HG03521 (cell line): ENCODE measurements around the gene S100A2.
"Not testable (repeated sequence)": the region's sequence is repeated elsewhere in the genome, so short reads cannot be mapped to it uniquely, and the experiment has no call there.

Experiments
- ATAC-seq: cut with Tn5 transposase; IDR thresholded peaks from one replicate; pipeline ENCODE4 v1.9.1; 2021; ENCODE audit warnings: mild to moderate bottlenecking, moderate library complexity; ENCODE audit not compliant: unreplicated experiment

Gene S100A2

DNA sequence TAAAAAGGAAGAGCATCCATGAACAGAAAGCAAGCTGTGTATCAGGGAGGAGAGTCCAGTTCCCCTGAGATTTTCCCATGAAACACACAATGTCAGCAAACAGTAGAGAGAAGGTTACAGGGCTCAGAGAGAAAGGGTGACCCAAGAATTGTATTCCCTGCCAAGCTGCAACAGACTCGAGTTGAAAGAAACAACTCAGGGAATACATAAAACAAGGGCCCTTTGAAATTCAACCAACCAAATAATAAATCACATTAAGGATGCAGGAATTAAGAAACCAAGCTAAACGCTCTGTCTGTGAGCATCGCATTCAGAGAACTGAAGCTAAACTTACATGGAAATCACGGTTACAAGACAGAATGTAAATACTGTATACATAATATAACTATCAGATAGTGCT is 27.1 kb upstream of the S100A2 start:
- no peak for ATAC-seq

DNA sequence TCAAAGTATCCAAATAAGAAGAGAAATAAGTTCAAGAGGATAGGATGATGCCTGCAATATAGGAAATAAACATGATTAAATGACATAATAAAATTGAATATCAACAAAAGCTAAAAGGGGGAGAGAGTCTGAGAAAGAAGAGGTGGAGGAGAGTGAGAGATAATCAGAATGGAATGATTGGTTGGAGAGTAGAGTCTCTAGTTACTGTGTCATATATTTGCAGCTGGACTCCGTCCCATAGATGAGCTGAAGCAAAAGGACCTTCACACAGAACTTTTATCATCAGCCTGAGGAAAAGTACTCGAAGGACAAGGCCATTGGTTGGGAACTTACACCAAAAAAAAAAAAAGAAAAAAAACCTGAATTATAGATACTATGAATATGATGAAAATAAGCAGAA is 22.8 kb upstream of the S100A2 start:
- ATAC-seq = no peak

DNA sequence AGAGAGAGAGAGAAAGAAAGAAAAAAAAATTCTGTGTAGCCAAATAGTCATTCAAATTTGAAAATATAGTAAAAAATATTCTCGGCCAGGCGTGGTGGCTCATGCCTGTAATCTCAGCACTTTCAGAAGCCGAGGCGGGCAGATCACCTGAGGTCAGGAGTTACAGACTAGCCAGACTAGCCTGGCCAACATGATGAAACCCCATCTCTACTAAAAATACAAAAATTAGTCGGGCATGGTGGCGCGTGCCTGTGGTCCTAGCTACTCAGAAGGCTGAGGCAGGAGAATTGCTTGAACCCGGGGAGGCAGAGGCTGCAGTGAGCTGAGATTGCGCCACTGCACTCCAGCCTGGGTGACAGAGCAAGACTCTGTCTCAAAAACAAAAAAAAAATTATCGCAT is 22.4 kb upstream of the S100A2 start:
- ATAC-seq = not testable (repeated sequence)

DNA sequence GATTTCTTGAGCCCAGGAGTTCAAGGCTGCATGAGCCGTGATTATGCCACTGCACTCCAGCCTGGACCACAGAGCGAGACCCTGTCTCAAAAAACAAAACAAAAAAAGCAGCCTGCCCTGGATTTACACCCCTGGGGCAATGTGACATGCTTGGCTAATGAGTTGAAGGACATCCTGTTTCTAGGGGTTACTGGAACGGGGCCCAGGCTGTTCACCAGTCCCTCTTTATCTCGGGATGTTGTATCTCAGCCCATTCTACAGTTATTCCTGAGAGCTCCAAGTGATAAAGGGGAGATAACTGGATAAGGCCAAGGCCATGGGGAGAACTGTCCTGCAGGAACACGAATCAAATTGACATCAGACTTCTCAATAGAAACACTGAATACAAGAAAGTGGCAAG is 21.7 kb upstream of the S100A2 start:
- no peak for ATAC-seq

DNA sequence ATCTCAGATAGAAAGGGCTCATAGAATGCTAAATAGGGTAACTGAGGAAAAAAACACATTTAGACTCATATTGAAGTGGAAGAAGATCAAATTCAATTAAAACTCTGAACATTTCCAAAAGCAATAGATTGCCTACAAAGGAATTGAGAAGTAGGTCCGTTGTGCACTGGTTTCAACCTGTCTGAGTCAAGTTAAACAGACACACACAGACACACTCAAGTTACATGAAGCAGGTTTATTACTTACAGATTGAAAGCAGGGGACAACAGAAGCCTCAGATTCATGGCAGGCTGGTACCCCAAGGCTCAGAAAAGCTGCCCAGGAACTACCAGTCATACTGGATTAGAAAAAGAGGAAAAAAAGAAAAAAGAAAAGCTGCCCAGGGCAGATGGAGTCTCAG is 20.7 kb upstream of the S100A2 start:
- ATAC-seq = no peak

DNA sequence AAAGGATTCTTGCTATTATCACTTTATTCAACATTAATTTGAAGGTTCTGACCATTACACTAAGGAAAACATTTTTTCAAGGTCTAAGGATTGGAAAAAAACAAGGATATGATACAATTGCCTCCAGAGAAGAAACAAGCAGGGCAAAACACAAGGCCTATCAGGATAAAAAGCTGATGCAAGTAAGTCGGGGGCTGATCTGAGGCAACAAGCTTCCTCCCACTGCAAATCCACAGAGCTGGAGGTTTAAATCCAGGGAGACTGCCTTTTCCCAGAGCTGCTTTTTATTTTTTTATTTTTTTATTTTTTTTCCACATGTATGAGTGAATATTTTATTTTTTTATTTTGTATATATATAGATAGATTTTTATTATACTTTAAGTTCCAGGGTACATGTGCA is 19.4 kb upstream of the S100A2 start:
- ATAC-seq = no peak

DNA sequence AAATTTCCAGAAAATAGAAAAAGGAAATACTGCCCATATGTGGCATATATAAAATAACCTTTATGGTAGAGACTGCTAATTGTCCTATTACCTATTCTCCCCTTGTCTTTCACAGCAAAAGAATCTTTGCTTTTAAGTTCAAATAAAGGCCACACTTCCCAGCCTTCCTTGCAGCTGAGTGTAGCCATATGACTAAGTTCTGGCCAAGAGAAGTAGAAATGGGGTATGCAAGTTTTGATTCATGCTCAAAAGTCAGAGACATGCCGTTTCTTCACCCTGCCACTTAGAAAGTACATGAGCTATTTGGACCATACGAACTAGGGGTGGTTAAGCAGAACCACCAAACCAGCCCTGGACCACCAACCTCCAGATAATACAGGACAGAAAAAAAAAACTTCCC is 18.3 kb upstream of the S100A2 start:
- ATAC-seq = no peak

DNA sequence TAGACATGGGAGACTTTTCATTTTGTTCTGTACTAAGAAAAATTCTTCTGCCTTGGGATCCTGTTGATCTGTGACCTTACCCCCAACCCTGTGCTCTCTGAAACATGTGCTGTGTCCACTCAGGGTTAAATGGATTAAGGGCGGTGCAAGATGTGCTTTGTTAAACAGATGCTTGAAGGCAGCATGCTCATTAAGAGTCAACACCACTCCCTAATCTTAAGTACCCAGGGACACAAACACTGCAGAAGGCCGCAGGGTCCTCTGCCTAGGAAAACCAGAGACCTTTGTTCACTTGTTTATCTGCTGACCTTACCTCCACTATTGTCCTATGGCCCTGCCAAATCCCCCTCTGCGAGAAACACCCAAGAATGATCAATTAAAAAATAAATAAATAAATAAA is 17.9 kb upstream of the S100A2 start:
- ATAC-seq = not testable (repeated sequence)

DNA sequence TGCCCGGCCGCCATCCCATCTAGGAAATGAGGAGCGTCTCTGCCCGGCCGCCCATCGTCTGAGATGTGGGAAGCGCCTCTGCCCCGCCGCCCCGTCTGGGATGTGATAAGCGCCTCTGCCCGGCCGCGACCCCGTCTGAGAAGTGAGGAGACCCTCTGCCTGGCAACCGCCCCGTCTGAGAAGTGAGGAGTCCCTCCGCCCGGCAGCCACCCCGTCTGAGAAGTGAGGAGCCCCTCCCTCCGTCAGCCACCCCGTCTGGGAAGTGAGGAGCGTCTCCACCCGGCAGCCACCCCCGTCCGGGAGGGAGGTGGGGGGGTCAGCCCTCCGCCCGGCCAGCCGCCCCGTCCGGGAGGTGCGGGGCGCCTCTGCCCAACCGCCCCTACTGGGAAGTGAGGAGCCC is 17.2 kb upstream of the S100A2 start:
- ATAC-seq = not testable (repeated sequence)

DNA sequence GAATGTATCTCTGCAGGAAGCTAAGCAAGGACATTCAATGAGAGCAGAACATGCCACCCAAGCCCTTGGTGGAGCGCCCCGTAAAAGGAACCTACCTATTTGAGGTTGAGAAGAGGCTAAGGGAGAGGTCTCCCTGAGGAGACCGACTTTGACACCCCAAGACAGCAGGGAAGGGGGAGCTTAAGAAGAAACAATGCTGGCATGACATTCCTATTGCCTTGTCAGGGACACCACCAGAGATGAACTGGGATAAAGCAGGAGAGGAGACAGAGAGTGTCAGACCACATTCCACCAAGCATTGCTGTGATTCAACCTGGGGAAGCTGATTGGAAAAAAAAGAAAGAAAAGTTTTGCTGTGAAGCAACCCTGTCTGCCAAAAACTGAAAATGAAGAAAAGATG is 13.3 kb upstream of the S100A2 start:
- ATAC-seq = no peak

DNA sequence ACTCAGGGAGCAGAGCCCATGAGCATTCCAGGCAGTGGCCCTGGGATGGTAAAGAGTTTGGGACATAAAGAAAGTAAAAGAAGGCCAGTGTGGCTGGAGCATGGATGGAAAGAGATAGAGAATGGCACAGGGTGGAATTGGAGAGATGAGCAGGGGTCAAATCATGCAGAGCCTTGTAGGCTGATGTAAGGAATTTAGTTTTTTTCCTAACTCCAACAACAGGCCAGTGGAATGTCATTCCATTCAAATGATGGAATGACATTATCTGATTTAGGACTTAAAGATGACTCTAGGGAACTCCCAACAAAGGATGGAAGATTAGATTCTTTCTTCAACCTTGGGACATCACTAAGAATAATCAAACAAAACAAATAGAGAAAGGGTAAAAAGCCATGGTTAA is 12.8 kb upstream of the S100A2 start:
- no peak for ATAC-seq

DNA sequence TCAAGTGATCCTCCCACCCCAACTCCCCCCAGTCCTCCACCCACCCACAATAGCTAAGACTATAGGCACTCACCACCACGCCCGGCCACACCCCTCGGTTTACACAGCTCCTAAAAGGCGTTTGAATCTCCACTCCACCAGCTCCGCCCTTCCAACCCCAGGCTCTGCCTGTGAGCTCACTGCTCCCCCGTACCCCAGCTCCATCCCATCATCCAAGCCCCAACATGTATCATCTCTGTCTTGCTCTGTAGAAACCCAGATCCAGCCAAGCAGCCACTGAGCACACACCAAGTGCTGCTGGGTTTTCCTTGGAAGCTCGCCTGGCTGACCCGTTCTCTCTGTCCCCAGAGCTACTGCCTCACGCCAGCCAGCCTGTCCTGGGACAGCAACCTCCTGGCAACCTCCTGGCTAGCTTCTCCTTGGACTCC is 12.0 kb upstream of the S100A2 start:
- ATAC-seq = no peak

DNA sequence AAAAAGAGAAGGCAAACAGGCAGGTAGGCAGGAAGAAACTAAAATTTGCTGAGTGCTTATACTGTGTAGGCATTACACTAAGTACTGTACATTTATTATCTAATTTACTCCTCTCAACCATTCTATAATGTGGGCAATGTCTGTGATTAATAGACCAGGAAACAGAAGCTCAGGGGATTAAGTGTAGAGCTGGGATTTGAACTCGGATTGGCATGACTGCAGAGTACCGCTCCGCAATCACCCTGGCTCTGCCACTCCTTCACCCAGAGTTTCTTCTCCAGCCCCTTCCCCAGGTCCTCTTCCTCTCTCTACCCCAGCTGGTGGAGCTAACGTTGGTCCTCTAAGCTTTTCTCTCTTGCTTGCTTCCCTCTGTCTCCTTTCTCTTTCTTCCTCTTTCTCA is 11.5 kb upstream of the S100A2 start:
- ATAC-seq = no peak

DNA sequence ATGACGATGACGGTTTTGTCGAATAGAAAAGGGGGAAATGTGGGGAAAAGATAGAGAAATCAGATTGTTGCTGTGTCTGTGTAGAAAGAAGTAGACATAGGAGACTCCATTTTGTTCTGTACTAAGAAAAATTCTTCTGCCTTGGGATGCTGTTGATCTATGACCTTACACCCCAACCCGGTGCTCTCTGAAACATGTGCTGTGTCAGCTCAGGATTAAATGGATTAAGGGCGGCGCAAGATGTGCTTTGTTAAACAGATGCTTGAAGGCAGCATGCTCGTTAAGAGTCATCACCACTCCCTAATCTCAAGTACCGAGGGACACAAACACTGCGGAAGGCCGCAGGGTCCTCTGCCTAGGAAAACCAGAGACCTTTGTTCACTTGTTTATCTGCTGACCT is 9.9 kb upstream of the S100A2 start:
- not testable (repeated sequence) for ATAC-seq

DNA sequence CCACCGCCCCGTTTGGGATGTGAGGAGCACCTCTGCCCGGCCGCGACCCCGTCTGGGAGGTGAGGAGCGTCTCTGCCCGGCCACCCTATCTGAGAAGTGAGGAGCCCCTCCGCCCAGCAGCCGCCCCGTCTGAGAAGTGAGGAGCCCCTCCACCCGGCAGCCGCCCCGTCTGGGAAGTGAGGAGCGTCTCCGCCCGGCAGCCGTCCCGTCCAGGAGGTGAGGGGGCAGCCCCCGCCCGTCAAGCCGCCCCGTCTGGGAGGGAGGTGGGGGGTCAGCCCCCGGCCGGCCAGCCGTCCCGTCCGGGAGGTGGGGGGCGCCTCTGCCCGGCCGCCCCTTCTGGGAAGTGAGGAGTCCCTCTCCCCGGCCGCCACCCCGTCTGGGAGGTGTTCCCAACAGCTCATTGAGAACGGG is 9.4 kb upstream of the S100A2 start:
- ATAC-seq = not testable (repeated sequence)

DNA sequence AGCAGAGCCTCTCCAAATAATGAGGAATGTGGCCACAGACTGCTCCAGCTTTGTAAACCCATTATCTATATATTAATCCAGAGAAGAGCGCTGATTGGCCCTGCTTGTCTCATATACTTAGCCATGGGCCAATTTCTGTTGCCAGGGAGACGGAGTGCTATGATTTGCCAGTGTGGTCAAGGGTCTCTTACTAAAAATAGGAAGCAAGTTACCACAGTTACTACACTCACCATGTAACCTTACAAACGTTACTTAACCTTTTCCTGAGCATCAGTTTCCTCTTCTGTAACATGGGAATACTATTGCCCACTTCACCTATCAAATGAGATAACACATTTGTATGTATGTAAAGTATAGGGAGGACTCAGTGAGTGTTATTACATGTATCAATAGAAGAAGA is 7.7 kb upstream of the S100A2 start:
- no peak for ATAC-seq

DNA sequence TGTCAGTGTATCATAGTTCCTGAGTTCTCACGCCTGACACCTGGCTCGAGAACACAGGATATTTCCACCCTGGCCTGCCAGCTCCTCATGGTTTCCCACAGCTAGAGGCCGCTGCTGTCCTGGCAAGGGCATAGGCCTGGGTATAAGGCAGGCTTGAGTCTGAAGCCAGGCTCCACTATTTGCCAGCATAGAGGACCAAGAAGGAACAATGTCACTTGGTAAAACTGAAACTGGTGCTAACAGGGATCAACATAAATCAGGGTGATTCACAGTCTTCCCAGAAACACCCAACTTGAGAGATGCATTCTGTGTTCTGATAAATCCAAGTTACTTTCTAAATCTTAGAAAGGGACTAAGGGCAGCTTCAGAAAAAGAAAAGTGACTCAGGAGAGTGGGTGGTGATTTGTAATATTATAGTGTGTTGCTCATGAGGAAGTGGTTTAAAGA is 6.9 kb upstream of the S100A2 start:
- no peak for ATAC-seq

DNA sequence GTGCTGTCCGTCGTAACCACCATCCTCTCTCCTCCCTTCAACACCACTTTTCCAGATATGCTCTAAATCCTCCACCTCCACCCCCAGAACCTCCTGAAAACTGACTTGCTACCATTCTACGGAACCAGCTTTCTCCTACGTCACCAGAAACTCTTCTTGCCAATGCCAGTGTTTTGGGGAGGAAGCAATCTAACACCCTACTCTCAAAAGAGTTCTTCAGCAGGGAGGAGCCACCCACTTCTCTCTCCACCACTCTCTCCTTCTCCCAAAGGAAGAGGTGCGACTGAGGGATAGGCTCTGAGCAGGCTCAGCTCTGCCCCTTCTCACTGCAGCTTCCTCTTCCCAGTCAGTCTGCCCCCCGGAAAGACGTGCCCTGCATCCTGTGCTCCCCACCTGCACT is 6.1 kb upstream of the S100A2 start:
- ATAC-seq = no peak

DNA sequence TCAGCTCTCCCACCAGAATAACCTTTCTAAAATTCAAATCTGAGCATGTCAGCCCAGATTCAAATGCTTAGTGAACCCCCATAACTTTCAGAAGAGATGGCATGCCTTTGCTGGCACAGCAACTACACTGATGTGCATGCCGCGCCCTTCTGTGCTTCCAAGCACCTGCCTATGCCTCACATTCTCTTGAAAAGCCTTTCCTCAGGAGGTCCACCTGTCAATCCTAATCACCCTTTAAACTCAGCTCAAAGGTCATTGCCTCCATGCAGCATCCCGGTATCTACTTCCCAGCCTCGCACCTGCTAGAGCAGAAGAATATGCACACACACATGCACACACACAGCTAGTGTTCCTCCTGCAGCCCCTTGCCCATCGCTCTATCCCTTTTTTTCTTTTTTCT is 5.2 kb upstream of the S100A2 start:
- ATAC-seq = no peak

DNA sequence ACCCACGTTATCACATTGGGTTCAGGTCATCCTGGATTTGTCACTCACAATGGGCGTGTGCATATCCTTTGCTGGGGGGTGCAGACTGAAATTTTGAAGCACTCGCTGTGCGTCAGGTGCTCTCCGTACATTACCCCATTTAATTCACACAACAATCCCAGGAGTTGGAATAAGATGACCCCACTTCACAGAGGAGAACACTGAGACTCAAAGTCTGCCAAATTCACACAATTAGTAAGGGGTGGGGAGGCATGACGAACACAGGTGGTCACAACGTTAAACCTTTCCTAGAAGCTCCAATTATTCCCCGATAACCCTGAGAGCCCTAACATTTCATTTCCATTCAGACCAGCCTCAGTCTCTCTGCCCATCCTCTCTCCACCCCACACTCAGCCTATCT is 3.8 kb upstream of the S100A2 start:
- ATAC-seq = no peak

DNA sequence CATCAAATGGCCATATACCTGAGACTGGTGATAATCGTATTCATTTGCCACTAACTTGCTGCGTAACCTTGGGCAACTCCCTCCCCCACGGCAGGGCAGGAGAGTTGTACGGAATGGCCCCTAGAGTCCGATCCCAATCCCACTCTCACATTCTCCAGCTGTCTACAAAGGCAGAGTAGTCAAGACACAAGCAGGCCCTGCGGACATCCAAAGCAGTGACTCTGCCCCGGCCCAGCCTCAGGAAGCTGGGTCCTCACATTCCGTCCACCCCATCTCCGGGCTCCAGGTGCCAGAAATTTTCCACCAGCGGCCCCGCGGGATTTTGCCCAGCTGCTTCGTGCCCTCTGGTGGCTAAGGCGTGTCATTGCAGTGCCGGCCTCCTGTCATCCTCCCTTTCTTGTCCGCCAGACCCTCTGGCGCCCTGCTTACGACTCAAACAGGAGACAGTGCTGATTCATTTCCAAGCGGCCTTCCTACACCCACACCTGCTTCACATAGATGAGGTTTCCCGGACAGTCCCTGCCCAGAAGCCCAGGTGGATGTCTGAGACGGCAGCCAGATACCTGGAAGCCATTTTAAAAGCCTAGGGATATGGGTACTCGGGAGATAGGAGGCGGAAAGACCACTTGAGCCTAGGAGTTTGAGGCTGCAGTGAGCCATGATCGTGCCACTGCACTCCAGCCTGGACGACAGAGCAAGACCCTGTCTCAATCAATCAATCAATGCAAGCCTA is 2.9 kb upstream of the S100A2 start:
- ATAC-seq = no peak

DNA sequence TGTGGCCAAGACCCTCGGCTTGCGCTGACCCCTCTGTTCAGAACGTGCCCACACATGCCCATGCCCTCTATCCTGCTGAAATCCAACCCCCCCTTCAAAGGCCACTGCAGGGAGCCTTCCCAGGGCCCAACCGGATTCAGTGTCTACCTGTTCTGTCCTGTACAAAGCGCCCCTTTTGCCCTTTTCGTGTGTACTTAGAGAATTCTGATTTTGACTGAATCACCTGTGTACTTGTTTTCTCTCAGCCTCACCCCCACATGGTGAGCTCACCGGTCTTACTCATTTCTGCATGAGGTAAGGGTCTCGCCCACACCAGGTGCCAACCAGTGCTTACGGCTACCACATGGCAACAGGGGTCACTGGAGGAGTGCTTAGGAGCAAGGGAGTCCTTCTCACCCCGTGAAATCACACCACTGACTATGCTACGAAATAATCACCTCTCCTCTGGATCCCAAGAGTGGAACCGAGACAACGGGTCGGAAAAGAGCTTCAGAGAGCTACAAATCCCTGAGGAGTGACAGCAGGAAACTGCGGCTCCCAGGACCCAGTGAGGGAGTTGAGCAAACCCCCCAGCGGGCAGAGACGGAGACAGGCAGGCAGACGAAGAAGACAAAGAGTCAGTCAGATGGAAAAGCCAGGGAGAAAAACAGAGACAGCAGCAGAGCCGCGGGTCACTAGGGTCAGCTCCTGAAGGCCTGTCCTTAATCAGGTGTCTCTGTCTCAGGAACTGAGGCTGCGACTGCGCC is 2.1 kb upstream of the S100A2 start:
- no peak for ATAC-seq
